Fibroblast of pulmonary artery (primary cell): ENCODE measurements around the gene NSMCE1.

Experiments used
- DNase-seq: peaks from one replicate; pipeline ENCODE4 v3.0.0-alpha.2; 2010; ENCODE audit warnings: low read depth
- H3K4me3 ChIP-seq: replicated peaks from 2 replicates; pipeline ENCODE4 v1.5.1; 2011; ENCODE audit warnings: low read depth, mild to moderate bottlenecking, control low read depth, low read length, moderate library complexity
- TF ChIP-seq, protein P1 (sequence below): IDR thresholded peaks from 2 replicates; pipeline ENCODE4 v1.5.1; 2011; ENCODE audit warnings: mild to moderate bottlenecking, control low read depth, low read length, inconsistent platforms; ENCODE audit errors: missing control alignments

NSMCE1 gene

DNA sequence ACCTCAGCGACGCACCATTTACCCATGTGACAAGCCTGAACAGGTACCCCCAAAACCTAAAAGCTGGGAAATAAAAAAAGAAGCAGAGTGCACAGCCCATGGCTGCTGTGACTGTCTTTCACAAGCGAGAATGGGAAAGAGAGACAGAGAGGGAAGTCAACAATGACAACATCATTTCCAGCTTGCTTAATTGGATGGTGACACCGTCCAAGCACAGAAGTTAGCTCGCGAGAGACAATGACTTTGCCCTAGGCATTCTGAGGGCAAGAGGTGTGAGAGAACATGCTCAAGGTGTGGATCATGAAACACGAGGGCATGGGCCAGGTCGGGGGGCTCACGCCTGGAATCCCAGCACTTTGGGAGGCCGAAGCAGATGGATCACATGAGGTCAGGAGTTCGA is 19.3 kb upstream of the NSMCE1 start:
- DNase-seq, result no peak
- no peak overlapping the region for H3K4me3 ChIP-seq
- TF ChIP-seq, protein P1, sequence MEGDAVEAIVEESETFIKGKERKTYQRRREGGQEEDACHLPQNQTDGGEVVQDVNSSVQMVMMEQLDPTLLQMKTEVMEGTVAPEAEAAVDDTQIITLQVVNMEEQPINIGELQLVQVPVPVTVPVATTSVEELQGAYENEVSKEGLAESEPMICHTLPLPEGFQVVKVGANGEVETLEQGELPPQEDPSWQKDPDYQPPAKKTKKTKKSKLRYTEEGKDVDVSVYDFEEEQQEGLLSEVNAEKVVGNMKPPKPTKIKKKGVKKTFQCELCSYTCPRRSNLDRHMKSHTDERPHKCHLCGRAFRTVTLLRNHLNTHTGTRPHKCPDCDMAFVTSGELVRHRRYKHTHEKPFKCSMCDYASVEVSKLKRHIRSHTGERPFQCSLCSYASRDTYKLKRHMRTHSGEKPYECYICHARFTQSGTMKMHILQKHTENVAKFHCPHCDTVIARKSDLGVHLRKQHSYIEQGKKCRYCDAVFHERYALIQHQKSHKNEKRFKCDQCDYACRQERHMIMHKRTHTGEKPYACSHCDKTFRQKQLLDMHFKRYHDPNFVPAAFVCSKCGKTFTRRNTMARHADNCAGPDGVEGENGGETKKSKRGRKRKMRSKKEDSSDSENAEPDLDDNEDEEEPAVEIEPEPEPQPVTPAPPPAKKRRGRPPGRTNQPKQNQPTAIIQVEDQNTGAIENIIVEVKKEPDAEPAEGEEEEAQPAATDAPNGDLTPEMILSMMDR, result no peak

DNA sequence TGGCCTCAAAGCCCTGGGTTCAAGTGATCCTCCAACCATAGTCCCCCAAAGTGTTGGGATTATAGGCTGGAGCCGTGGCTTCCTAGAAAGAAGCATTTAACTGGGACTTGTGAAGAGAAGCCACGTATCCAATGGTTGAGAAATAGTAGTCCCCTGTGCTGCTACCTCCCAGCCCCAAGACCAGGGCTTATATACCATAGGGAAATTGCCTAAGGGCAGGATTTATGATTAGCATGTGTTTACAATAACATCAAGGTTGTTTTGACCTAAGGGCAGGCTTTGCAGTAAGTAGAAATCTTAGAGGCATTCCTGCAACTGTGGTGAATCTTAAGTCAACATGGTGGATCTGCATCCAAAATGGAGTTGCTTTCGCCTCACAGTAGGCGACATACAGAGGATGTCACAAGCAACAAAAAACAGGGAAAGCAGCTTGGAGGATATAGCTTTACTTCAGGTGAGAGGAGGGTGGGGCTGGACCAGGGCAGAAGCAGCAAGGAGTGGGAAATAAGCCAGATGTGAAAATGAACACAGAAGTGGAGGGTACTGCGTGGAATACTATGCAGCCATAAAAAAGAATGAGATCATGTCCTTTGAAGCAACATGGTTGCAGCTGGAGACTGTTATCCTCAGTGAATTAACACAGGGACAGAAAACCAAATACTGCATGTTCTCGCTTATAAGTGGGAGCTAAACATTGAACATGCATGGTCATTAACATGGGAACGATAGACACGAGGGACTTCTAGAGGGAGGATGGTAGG is 18.7 kb upstream of the NSMCE1 start:
- TF ChIP-seq, protein P1, result no peak
- no peak for DNase-seq
- H3K4me3 ChIP-seq, result no peak overlapping the region

DNA sequence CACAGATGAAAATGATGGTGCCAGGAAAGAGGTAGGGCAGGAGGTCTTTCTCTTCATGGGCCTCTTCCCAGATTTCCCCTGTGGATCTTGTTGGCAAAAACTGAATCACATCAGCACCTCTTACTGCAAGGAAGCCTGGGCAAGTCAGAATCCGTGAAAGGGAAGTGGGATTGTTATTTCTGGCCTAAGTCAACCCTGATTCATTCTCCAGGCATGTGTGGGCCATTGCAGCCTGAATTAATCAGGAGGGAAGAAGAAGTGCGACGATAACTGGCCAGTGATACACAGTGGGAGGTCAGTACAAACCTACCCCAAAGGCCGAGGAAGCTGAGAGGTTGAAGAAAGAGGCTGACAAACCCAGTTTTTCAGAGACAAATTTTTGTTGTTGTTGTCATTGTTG is 17.9 kb upstream of the NSMCE1 start:
- H3K4me3 ChIP-seq, result no peak overlapping the region
- peak; percentile 96 for DNase-seq
- TF ChIP-seq, protein P1, result no peak

DNA sequence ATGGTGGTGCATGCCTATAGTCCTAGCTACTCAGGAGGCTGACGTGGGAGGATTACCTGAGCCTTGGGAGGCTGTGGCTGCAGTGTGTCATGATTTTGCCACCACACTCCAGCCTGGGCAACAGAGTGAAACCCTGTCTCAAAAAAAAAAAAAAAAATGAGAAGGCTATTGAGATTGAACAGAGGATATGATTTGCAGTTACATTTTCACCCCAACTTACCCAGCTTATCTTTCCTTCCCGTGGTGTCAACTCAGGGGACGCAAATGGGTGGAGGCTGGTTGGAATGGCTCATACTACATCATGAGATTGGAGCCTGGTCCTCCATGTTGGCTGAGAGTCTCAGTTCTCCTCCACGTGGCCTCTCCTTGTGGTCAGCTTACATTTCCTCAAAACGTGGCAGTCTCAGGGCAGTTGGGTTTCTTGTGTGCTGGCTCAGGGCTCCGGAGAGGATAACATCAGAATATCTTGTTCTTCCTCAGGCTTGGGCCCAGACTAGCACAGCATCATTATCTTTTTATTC is 17.2 kb upstream of the NSMCE1 start:
- TF ChIP-seq, protein P1, result no peak
- no peak overlapping the region for H3K4me3 ChIP-seq
- DNase-seq, result peak; percentile 12

DNA sequence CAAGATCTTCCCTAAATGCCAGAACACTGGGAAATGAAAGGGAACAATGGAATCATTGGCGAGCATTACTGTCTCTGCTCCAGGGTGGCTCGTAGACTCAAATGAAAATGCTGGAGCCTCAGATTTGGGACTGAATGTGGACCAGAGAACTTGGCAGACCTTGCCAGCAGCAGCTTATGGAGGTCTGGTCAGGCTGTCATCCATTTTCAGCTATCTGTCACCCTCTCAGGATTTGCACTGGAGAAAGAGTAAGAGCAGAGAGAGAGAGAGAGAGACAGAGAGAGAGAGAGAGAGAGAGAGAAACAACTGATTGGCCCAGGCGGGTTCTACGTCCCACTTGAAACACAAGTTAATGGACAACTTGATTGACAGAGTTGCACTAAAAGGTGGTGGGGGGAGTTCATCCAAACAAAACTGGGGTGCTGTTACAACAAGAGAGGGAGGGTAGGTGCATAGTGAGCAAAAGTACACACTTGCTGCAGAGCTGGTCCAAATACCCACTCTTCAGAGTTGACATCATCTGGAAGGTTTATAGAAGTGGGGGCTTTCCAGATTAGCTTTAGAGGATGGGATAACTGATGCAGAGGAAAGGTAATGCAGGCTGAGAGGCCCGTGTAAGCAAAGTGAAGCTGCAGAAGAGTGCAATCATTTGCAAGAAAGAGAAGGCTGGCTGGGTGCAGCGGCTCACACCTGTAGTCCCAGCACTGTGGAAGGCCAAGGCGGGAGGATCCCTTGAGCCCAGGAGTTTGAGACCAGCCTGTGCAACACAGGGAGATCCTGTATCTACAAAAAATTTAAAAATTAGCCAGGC is 16.5 kb upstream of the NSMCE1 start:
- no peak for DNase-seq
- no peak overlapping the region for H3K4me3 ChIP-seq
- TF ChIP-seq, protein P1, result no peak

DNA sequence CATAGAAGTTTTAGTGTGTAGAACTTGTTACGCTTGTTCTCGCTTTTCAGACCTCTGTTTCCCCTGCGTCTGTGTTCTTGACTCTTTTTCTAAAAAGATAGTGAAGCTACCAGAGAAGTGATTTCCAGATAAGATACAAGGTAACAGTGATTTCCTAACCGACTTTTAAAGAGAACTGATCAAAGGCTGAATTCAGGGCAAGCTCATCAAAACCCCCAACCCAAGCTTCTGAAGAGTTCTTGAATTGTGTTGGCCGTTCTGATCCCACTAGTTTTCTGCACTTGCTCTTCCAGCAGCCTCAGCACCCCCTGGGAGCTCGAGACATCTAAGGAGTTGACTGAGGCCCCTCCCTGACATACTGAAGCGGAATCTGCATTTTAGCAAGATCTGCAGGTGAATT is 12.7 kb upstream of the NSMCE1 start:
- TF ChIP-seq, protein P1, result no peak
- DNase-seq, result no peak
- no peak overlapping the region for H3K4me3 ChIP-seq
